Activated CD4-positive, alpha-beta T cell treated with anti-CD3 and anti-CD28 coated beads, Interleukin-2, amount 50 U/mL, for 24 hours (primary cell): ENCODE data around the gene OR9K2.
"Not testable (repeated sequence)": the region's sequence is repeated elsewhere in the genome, so short reads cannot be mapped to it uniquely, and the experiment has no call there.

Experiments
- DNase-seq, 2 donors: peaks; one replicate each; pipeline ENCODE4 v3.0.0-alpha.2; 2020; ENCODE audit warnings: low read depth in 1 of 2, low spot score in 1 of 2

OR9K2 gene

GRCh38 chr12:55126106-55126505 lies at the start of gene OR9K2:
Gene OR9K2, plus strand, starts transcription at chr12:55126406. Its CDS starts 3,429 bp downstream, at chr12:55129835.
- no peak for DNase-seq

DNA sequence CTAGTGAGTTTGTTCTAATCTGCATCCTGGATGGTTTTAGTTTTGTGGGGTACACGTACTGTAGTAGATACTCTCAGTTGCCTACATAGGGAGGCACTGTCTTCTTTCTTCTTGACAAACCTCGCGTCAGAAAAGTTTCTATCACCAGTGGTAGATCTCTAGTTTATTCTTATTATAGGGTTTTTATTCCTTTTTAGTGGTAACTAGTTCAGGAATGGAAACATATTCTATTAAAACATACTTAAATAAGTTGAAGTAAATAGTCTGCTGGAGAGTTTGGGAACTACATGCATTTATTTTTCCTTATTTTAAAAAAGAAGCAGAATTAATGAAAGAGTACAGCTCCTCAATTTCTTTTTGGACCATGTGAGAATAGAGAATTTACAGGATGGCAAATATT lies 33.6 kb upstream of the OR9K2 start:
- no peak for DNase-seq

GRCh38 chr12:55112378-55112875 lies 13.8 kb upstream of the OR9K2 start:
- no peak for DNase-seq

DNA sequence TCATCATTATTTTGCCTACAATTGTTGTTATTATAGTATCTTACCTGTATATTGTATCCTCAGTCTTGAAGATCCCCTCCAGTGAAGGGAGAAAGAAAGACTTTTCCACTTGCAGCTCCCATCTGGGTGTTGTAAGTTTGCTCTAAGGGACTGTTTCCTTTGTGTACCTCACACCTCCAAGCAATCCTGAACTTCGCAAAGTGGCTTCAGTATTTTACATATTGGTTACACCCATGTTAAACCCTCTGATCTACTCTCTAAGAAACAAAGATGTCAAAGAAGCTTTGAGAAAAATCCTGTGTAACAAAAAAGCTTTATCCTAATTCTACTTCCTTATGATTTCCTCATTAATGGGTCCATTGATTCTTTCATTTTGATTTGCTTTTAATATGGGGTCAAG lies 10.1 kb upstream of the OR9K2 start:
- DNase-seq = no peak

DNA sequence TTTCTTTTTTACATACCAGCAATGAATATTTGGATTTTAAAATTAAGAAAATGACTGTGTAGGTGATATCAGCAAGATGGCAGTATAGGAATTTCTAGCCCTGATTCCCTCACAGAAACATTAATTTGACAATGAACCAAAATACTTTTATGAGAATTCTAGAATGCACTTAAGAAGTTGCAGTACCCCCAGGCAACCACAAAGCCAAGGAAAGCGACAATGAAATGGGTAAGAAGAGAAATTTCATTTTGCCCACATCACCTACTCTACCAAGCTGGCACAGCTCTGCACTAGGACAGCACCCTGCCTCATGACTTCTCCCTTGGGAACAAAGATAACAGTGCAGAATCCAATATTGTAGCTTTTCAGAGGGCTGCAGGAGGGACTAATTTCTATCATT lies 6.6 kb downstream of the OR9K2 start:
- DNase-seq = no peak

- DNase-seq = peak in 1 of 2 donors; percentile 39
Observed at GRCh38 chr12:55142669-55143565, 16.7 kb downstream of the OR9K2 start.

DNA sequence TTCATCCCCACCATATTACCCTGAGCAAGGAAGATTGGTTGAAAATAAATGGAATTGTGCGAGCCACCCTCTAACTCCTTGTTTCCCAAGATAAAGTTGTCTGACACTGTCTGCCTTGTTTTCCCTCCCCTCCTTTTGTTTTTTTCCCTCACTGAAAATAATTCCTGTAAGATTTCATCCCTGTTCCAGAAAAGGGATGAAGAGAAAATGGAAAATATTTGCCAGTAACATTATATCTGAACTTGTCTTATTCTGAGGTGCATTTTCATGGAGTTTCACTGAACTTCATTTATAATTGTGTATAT lies 17.3 kb downstream of the OR9K2 start:
- DNase-seq = no peak

GRCh38 chr12:55167010-55167640 lies 40.9 kb downstream of the OR9K2 start:
- not testable (repeated sequence) for DNase-seq

DNA sequence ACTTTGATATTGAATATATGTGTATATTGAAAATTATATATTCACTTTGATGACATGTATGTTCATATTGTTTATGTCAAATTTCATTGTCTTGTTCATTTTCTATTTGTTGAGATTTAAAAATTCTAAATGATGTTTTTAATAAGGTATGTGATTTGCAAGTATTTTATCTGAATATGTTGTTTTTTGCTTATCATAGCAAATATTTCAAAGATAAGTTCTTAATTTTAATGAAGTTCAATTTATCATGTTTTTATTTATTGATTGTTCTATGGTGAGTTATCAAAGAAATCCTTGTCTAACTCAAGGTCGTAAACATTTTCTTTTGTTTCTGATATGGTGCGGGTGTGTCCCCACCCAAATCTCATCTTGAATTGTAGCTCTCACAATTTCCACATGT lies 45.2 kb downstream of the OR9K2 start:
- DNase-seq = no peak

- DNase-seq = not testable (repeated sequence)
Observed at GRCh38 chr12:55171846-55172245, 45.6 kb downstream of the OR9K2 start.

GRCh38 chr12:55172686-55173085 lies 46.5 kb downstream of the OR9K2 start:
- no peak for DNase-seq

DNA sequence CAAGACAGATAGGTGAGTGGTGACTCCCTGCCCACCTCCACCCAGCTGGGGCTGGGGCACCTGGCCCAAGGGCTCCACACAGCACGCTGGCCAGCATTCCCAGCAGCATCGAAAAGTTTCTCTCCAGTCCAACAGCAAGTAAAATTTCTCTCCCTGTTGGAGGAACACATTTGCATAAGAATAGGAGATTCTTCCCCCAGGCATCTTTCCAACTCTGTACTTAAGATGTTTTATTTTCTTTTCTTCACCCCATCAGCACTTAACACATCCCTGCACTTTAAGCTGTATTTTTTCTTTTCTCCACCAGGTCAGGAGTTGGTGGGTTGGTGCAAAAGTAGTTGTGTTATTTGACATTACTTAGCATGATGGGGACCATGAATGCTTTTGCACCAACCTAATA lies 47.2 kb downstream of the OR9K2 start:
- no peak for DNase-seq
